K562 (cell line): ENCODE measurements around the gene SMC1A. TPM values are rescaled to one million over a fixed set of nuclear protein-coding genes. Genes with fewer than 3 reads are reported as not detected.

Source experiments
- ARID3A ChIP-seq: IDR thresholded peaks from 2 replicates; pipeline ENCODE4 v1.6.1; 2012; ENCODE audit warnings: low read depth, low read length, improper control_type of control experiment, borderline replicate concordance
- DLX4 ChIP-seq: fragments of 250-450 bp; sonication (Bioruptor Pico); IDR thresholded peaks from 2 replicates; pipeline ENCODE4 v1.6.1; 2021; ENCODE audit warnings: mild to moderate bottlenecking
- FIP1L1 ChIP-seq: fragments of 200-400 bp; formaldehyde crosslinking; IDR thresholded peaks from 2 replicates; pipeline ENCODE4 v1.6.1; 2018; ENCODE audit warnings: mild to moderate bottlenecking, low read depth, low read length; ENCODE audit not compliant: poor library complexity, severe bottlenecking
- GABPB2 ChIP-seq: fragments of 250-450 bp; sonication (Bioruptor Pico); conservative IDR thresholded peaks from 2 replicates; pipeline ENCODE4 v1.5.1; 2021; ENCODE audit warnings: mild to moderate bottlenecking
- MCM7 ChIP-seq, 2 experiments: fragments of 450-650 bp; IDR thresholded peaks; 2 replicates each; pipeline ENCODE4 v1.6.1; 2016 to 2018
- NFE2 ChIP-seq: IDR thresholded peaks from 2 replicates; pipeline ENCODE4 v1.6.1; 2014; ENCODE audit warnings: antibody characterized with exemption, low read depth
- NR2C2 ChIP-seq, 2 experiments: fragments of 200-800 bp in 1 of 2; sonication (Bioruptor generic) in 1 of 2; sonication (generic) in 1 of 2; formaldehyde crosslinking in 1 of 2; IDR thresholded peaks; 2 replicates each; pipeline versions ENCODE4 v1.6.1 to v1.8.0; 2016 to 2022; ENCODE audit warnings: mild to moderate bottlenecking in 1 of 2, missing compliant biosample characterization in 1 of 2, missing genetic modification characterization in 1 of 2, missing genetic modification reagents in 1 of 2
- POLR2AphosphoS5 ChIP-seq: IDR thresholded peaks from 2 replicates; pipeline ENCODE4 v1.6.1; 2011; ENCODE audit warnings: mild to moderate bottlenecking, low read depth, low read length, moderate library complexity; ENCODE audit not compliant: control insufficient read depth, insufficient read depth
- POLR2G ChIP-seq: fragments of 200-400 bp; formaldehyde crosslinking; IDR thresholded peaks from 2 replicates; pipeline ENCODE4 v1.6.1; 2017; ENCODE audit warnings: low read depth, mild to moderate bottlenecking, antibody characterized with exemption, low read length, moderate library complexity
- SMAD3 ChIP-seq: fragments of 450-650 bp; formaldehyde crosslinking; conservative IDR thresholded peaks from 2 replicates; pipeline ENCODE4 v1.4.0; 2020; ENCODE audit warnings: mild to moderate bottlenecking
- TRIM24 ChIP-seq, 2 experiments: fragments of 450-650 bp; IDR thresholded peaks; 2 replicates each; pipeline ENCODE4 v1.6.1; 2016
- TSC22D4 ChIP-seq: fragments of 450-650 bp; IDR thresholded peaks from 2 replicates; pipeline ENCODE4 v1.6.1; 2016; ENCODE audit warnings: missing genetic modification characterization, missing biosample characterization, control low read depth
- UBTF ChIP-seq, 2 experiments: IDR thresholded peaks; 2 replicates each; pipeline ENCODE4 v1.6.1; 2012; ENCODE audit warnings: improper control_type of control experiment in 2 of 2, low read depth in 2 of 2, low read length in 2 of 2, borderline replicate concordance in 1 of 2
- USF2 ChIP-seq: sonication (generic); formaldehyde crosslinking; IDR thresholded peaks from 2 replicates; pipeline ENCODE4 v1.5.0; 2020; ENCODE audit warnings: missing genetic modification reagents
- XRCC5 ChIP-seq: fragments of 200-400 bp; formaldehyde crosslinking; IDR thresholded peaks from 2 replicates; pipeline ENCODE4 v1.6.1; 2017; ENCODE audit warnings: low read depth, mild to moderate bottlenecking, low read length
- ZBTB12 ChIP-seq: fragments of 250-450 bp; sonication (Bioruptor Pico); IDR thresholded peaks from 2 replicates; pipeline ENCODE4 v1.4.0; 2020
- ZNF121 ChIP-seq: sonication (generic); formaldehyde crosslinking; conservative IDR thresholded peaks from 2 replicates; pipeline ENCODE4 v1.8.0; 2022; ENCODE audit warnings: missing genetic modification reagents
- ZNF133 ChIP-seq: fragments of 250-450 bp; sonication (Bioruptor Pico); IDR thresholded peaks from 2 replicates; pipeline ENCODE4 v1.4.0; 2020; ENCODE audit warnings: mild to moderate bottlenecking
- ZNF408 ChIP-seq: fragments of 250-450 bp; sonication (Bioruptor Pico); IDR thresholded peaks from 2 replicates; pipeline ENCODE4 v1.4.0; 2020; ENCODE audit warnings: low read depth, mild to moderate bottlenecking, moderate library complexity
- ZNF740 ChIP-seq, 3 experiments: fragments of 200-800 bp in 1 of 3; sonication (Bioruptor generic) in 1 of 3; sonication (generic) in 1 of 3; formaldehyde crosslinking in 1 of 3; IDR thresholded peaks; 2 replicates each; pipeline versions ENCODE4 v1.6.1 to v1.8.0; 2016 to 2022; ENCODE audit warnings: mild to moderate bottlenecking in 2 of 3, missing compliant biosample characterization in 2 of 3, missing genetic modification characterization in 2 of 3, missing genetic modification reagents in 1 of 3
- polyA plus RNA-seq, 8 experiments: library from polyadenylated mRNA; depleted of rRNA in 4 of 8; stranded (reverse) in 5 of 8; unstranded in 3 of 8; fragments of >200 nt; fragmentation: Nextera tagmentation in 2 of 8; fragmentation: Illumina TruSeq in 1 of 8; extraction: Ambion mirVana in 2 of 8; extraction: Trizol in 1 of 8; gene quantifications; 2 replicates each; pipeline versions ENCODE4 v1.2.1 to v1.2.3, GENCODE V29; 2011 to 2014; ENCODE audit warnings: inconsistent platforms in 1 of 8, missing spikeins in 1 of 8
- total RNA-seq, 7 experiments: library from RNA; depleted of rRNA in 6 of 7; stranded (reverse); fragments of >200 nt in 6 of 7; fragmentation: Illumina TruSeq in 2 of 7; extraction: Trizol in 2 of 7; gene quantifications; 2 replicates each; pipeline versions ENCODE4 v1.2.1 to v1.2.3, GENCODE V29; 2011 to 2021; ENCODE audit warnings: low replicate concordance in 1 of 7

SMC1A gene
- total and polyA plus RNA-seq, 9 of the 15 experiments (the other 6 are each of a cell fraction or from before 2014, with no cell fraction given) = 28.5 to 126 (median 71.2) TPM

- no peak for TF ChIP-seq USF2
- peak; percentile 74 for TF ChIP-seq POLR2AphosphoS5
- no peak for TF ChIP-seq ZNF121 (CRISPR knock-in tag)
- TF ChIP-seq XRCC5 = no peak
- TF ChIP-seq ZNF133 = no peak
- no peak for TF ChIP-seq ZNF408 (CRISPR knock-in tag)
- no peak for TF ChIP-seq MCM7 (IDR thresholded peaks at IDR 0.05)
- TF ChIP-seq UBTF (IDR thresholded peaks at IDR 0.05; ENCODE audit: borderline replicate concordance in 1 of 2, low read depth in 2 of 2, low read length in 2 of 2) = no peak
- no peak for TF ChIP-seq TSC22D4 (tag)
- no peak for TF ChIP-seq ZNF740 (CRISPR knock-in tag; IDR thresholded peaks at IDR 0.05)
- no peak for TF ChIP-seq ZNF740 (tag; IDR thresholded peaks at IDR 0.05)
- no peak for TF ChIP-seq GABPB2 (CRISPR knock-in tag)
- TF ChIP-seq SMAD3 (CRISPR knock-in tag) = 0 out of 2 replicates have a peak, but pooled peaks have one; percentile 3
- no peak for TF ChIP-seq ARID3A
- TF ChIP-seq TRIM24 (IDR thresholded peaks at IDR 0.05) = peak; percentile 50 to 79; a peak in 3 of 4 replicates
- TF ChIP-seq NR2C2 (CRISPR knock-in tag; IDR thresholded peaks at IDR 0.05) = no peak
- no peak for TF ChIP-seq NR2C2 (tag; IDR thresholded peaks at IDR 0.05)
- no peak for TF ChIP-seq FIP1L1
- peak; percentile 82 for TF ChIP-seq NFE2
- TF ChIP-seq POLR2G = no peak
- TF ChIP-seq DLX4 (CRISPR knock-in tag) = no peak
- TF ChIP-seq ZBTB12 (CRISPR knock-in tag) = no peak
These were observed 48.1 kb downstream of the SMC1A start (continued) for GRCh38 chrX:53374222-53374820.
